H9 (cell line): ENCODE results near the gene MALRD1. TPM values are rescaled to one million over a fixed set of nuclear protein-coding genes. Genes with fewer than 3 reads are reported as not detected.

Source experiments
- DNase-seq: peaks from one replicate; pipeline ENCODE4 v3.0.0-alpha.2; 2017
- H2AFZ ChIP-seq: one replicate; pipeline ENCODE4 v1.6.1; 2013; ENCODE audit warnings: mild to moderate bottlenecking, low read length, control low read depth, moderate library complexity
- H2AK5ac ChIP-seq: 2 replicates; pipeline ENCODE4 v1.6.1; 2013; ENCODE audit warnings: low read length, control low read depth, mixed read lengths; ENCODE audit not compliant: insufficient read length
- H2BK120ac ChIP-seq: one replicate; pipeline ENCODE4 v1.6.1; 2013; ENCODE audit warnings: low read depth, mild to moderate bottlenecking, low read length, control low read depth, inconsistent platforms; ENCODE audit not compliant: poor library complexity, severe bottlenecking
- H2BK12ac ChIP-seq: 2 replicates; pipeline ENCODE4 v1.6.1; 2013; ENCODE audit warnings: low read length, control low read depth, mixed read lengths, low read depth; ENCODE audit not compliant: insufficient read length
- H2BK15ac ChIP-seq: 2 replicates; pipeline ENCODE4 v1.6.1; 2013; ENCODE audit warnings: low read depth, low read length, control low read depth
- H2BK20ac ChIP-seq: one replicate; pipeline ENCODE4 v1.6.1; 2013; ENCODE audit warnings: low read depth, mild to moderate bottlenecking, low read length, control low read depth, inconsistent platforms; ENCODE audit not compliant: poor library complexity, severe bottlenecking
- H2BK5ac ChIP-seq: 2 replicates; pipeline ENCODE4 v1.6.1; 2013; ENCODE audit warnings: low read length, control low read depth, mixed read lengths; ENCODE audit not compliant: insufficient read length
- H3K14ac ChIP-seq: 2 replicates; pipeline ENCODE4 v1.6.1; 2013; ENCODE audit warnings: low read length, control low read depth; ENCODE audit not compliant: insufficient read depth
- H3K18ac ChIP-seq: 2 replicates; pipeline ENCODE4 v1.6.1; 2013; ENCODE audit warnings: low read depth, mild to moderate bottlenecking, mixed read lengths, low read length, control low read depth; ENCODE audit not compliant: insufficient read length
- H3K23ac ChIP-seq: 2 replicates; pipeline ENCODE4 v1.6.1; 2013; ENCODE audit warnings: low read length, control low read depth, mixed read lengths, low read depth; ENCODE audit not compliant: insufficient read length
- H3K23me2 ChIP-seq: 2 replicates; pipeline ENCODE4 v1.6.1; 2013; ENCODE audit warnings: low read depth, mild to moderate bottlenecking, mixed read lengths, low read length, control low read depth; ENCODE audit not compliant: insufficient read length, poor library complexity, severe bottlenecking
- H3K27ac ChIP-seq: 2 replicates; pipeline ENCODE4 v1.5.1; 2013; ENCODE audit warnings: low read length, control low read depth, mixed read lengths, low read depth; ENCODE audit not compliant: insufficient read length
- H3K27me3 ChIP-seq: 2 replicates; pipeline ENCODE4 v1.6.1; 2013; ENCODE audit warnings: low read length, control low read depth, inconsistent platforms; ENCODE audit not compliant: insufficient read depth
- H3K4ac ChIP-seq: 2 replicates; pipeline ENCODE4 v1.6.1; 2013; ENCODE audit warnings: low read depth, mild to moderate bottlenecking, control low read depth, inconsistent platforms, low read length, moderate library complexity
- H3K4me1 ChIP-seq: 2 replicates; pipeline ENCODE4 v1.6.1; 2013; ENCODE audit warnings: low read length, control low read depth, inconsistent platforms; ENCODE audit not compliant: insufficient read depth
- H3K4me2 ChIP-seq: 2 replicates; pipeline ENCODE4 v1.6.1; 2013; ENCODE audit warnings: low read length, control low read depth, mixed read lengths; ENCODE audit not compliant: insufficient read length, insufficient read depth
- H3K56ac ChIP-seq: 2 replicates; pipeline ENCODE4 v1.6.1; 2013; ENCODE audit warnings: low read depth, mild to moderate bottlenecking, mixed read lengths, low read length, control low read depth; ENCODE audit not compliant: insufficient read length
- H3K79me1 ChIP-seq: 2 replicates; pipeline ENCODE4 v1.6.1; 2013; ENCODE audit warnings: low read depth, mild to moderate bottlenecking, moderate library complexity, low read length, control low read depth, inconsistent platforms; ENCODE audit not compliant: insufficient read depth, poor library complexity, severe bottlenecking
- H3K79me2 ChIP-seq: 2 replicates; pipeline ENCODE4 v1.6.1; 2013; ENCODE audit warnings: low read length, control low read depth, inconsistent platforms; ENCODE audit not compliant: insufficient read depth
- H3K9ac ChIP-seq: 2 replicates; pipeline ENCODE4 v1.6.1; 2013; ENCODE audit warnings: low read length, control low read depth, mixed read lengths; ENCODE audit not compliant: insufficient read length; ENCODE audit errors: extremely low read depth
- H3K9me3 ChIP-seq: one replicate; pipeline ENCODE4 v1.6.1; 2013; ENCODE audit warnings: low read depth, low read length, inconsistent platforms; ENCODE audit not compliant: control insufficient read depth
- H3T11ph ChIP-seq: one replicate; pipeline ENCODE4 v1.6.1; 2013; ENCODE audit warnings: mild to moderate bottlenecking, low read length, control low read depth, inconsistent platforms
- H4K20me1 ChIP-seq: one replicate; pipeline ENCODE4 v1.6.1; 2013; ENCODE audit not compliant: control insufficient read depth, insufficient read length, insufficient read depth
- H4K5ac ChIP-seq: 2 replicates; pipeline ENCODE4 v1.6.1; 2013; ENCODE audit warnings: low read depth, mild to moderate bottlenecking, mixed read lengths, low read length, control low read depth; ENCODE audit not compliant: insufficient read length
- H4K8ac ChIP-seq: replicated peaks from 2 replicates; pipeline ENCODE4 v1.6.1; 2013; ENCODE audit warnings: low read length, control low read depth, mixed read lengths, low read depth; ENCODE audit not compliant: insufficient read length
- H4K91ac ChIP-seq: 2 replicates; pipeline ENCODE4 v1.6.1; 2013; ENCODE audit warnings: low read depth, mild to moderate bottlenecking, moderate library complexity, mixed read lengths, low read length, control low read depth; ENCODE audit not compliant: insufficient read length
- H3K27ac Mint-ChIP-seq, 3 experiments: 2 replicates in 2 of 3; 3 replicates in 1 of 3; pipeline ENCODE4 v1.8.0; 2020 to 2021; ENCODE audit warnings: mixed read lengths in 3 of 3, mild to moderate bottlenecking in 1 of 3, moderate library complexity in 1 of 3
- H3K27me3 Mint-ChIP-seq: 2 replicates; pipeline ENCODE4 v1.8.0; 2021; ENCODE audit warnings: low read depth, mild to moderate bottlenecking, moderate library complexity, mixed read lengths
- H3K36me3 Mint-ChIP-seq, 3 experiments: 2 replicates in 2 of 3; 3 replicates in 1 of 3; pipeline ENCODE4 v1.8.0; 2020 to 2021; ENCODE audit warnings: low read depth in 3 of 3, mixed read lengths in 3 of 3; ENCODE audit not compliant: insufficient read depth in 1 of 3
- H3K4me1 Mint-ChIP-seq, 2 experiments: 2 replicates each; pipeline ENCODE4 v1.8.0; 2020; ENCODE audit warnings: mixed read lengths in 2 of 2
- H3K4me3 Mint-ChIP-seq, 2 experiments: 2 replicates in 1 of 2; 3 replicates in 1 of 2; pipeline ENCODE4 v1.8.0; 2020 to 2021; ENCODE audit warnings: mild to moderate bottlenecking in 2 of 2, mixed read lengths in 2 of 2, moderate library complexity in 1 of 2
- H3K9me3 Mint-ChIP-seq, 2 experiments: 2 replicates in 1 of 2; 3 replicates in 1 of 2; pipeline ENCODE4 v1.8.0; 2020; ENCODE audit warnings: mild to moderate bottlenecking in 2 of 2, mixed read lengths in 2 of 2, moderate library complexity in 1 of 2
- WGBS: extraction: QIAGEN DNeasy Blood & Tissue Kit; methylation state at CpG from one replicate; pipeline ENCODE4 v1.1.7; 2013; ENCODE audit warnings: missing lambda C conversion rate, low lambda C conversion rate, mixed read lengths; ENCODE audit not compliant: insufficient read length; ENCODE audit errors: extremely low coverage; 5-methylcytosine and 5-hydroxymethylcytosine counted together
- total RNA-seq: library from RNA; stranded (reverse); gene quantifications from 2 replicates; pipeline ENCODE4 v1.2.1, GENCODE V29; 2021
- TF ChIP-seq, protein P1 (sequence below): fragments of 200-600 bp; sonication (generic); conservative IDR thresholded peaks from 3 replicates; pipeline ENCODE4 v1.8.0; 2021; ENCODE audit warnings: antibody characterized with exemption, mild to moderate bottlenecking

The MALRD1 gene
- total RNA-seq, 1 experiment from 2014 or later: 0.20 TPM

DNA sequence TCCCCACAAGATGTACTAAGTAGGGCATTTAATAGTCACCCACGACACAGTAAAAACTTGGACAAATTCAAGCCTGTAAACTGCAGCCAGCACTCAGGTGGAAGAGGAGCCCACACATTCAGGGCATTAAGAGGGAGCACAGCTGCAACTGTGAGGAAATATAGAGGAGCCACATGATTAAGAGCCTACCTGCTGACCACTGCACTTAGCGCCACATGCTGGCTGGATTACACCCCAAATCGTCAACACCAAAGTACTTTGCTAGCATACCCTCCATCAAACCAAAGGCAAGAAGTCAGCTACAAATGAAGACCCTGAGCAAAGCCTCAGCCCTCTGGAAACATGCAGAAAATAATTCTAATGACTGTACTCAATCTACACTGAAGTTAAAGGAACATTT, 445.3 kb downstream of the MALRD1 start:
- Histone ChIP-seq H3K79me1 (no peaks in the 10 kb centered on the region), H2AFZ (no peak overlapping the region), H3K27ac (no peak overlapping the region), H3K79me2 (no peaks in the 10 kb centered on the region), H3K14ac (no peak overlapping the region), H4K5ac (no peak overlapping the region), H2AK5ac (no peak overlapping the region), H3K9me3 (no peaks in the 10 kb centered on the region), H4K20me1 (no peaks in the 10 kb centered on the region), H2BK120ac (no peak overlapping the region), H3K4ac (no peak overlapping the region), H2BK12ac (no peak overlapping the region), H2BK5ac (no peak overlapping the region), H3K23ac (no peak overlapping the region), H3K56ac (no peak overlapping the region), H3K4me2 (no peak overlapping the region), H2BK15ac (no peak overlapping the region), H3K9ac (no peak overlapping the region), H3K23me2 (no peaks in the 10 kb centered on the region), H3K4me1 (no peaks in the 10 kb centered on the region; the same call in 1 of the 2 replicates), H2BK20ac (no peak overlapping the region), H4K8ac (no peak overlapping the region), H4K91ac (no peak overlapping the region), H3T11ph (no peak overlapping the region), H3K18ac (no peak overlapping the region), H3K27me3 (no peaks in the 10 kb centered on the region)
- peaks cover 0 to 17% (median 7%) of the 10 kb centered on the region in 3 experiments; a peak in 3 of 7 replicates for H3K36me3 Mint-ChIP-seq
- TF ChIP-seq, protein P1, sequence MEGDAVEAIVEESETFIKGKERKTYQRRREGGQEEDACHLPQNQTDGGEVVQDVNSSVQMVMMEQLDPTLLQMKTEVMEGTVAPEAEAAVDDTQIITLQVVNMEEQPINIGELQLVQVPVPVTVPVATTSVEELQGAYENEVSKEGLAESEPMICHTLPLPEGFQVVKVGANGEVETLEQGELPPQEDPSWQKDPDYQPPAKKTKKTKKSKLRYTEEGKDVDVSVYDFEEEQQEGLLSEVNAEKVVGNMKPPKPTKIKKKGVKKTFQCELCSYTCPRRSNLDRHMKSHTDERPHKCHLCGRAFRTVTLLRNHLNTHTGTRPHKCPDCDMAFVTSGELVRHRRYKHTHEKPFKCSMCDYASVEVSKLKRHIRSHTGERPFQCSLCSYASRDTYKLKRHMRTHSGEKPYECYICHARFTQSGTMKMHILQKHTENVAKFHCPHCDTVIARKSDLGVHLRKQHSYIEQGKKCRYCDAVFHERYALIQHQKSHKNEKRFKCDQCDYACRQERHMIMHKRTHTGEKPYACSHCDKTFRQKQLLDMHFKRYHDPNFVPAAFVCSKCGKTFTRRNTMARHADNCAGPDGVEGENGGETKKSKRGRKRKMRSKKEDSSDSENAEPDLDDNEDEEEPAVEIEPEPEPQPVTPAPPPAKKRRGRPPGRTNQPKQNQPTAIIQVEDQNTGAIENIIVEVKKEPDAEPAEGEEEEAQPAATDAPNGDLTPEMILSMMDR: peak; percentile 17; the same call in 1 of the 3 replicates
- peaks cover 4 to 6% of the 10 kb centered on the region in 2 experiments; a peak in 4 of 5 replicates for H3K9me3 Mint-ChIP-seq
- H3K27me3 Mint-ChIP-seq: no peaks in the 10 kb centered on the region
- DNase-seq: peak; percentile 39
- no CpG with 5 or more reads among the region's 3 CpGs for WGBS
- H3K4me1 Mint-ChIP-seq: peaks cover 22% of the 10 kb centered on the region in 2 experiments
- no peak overlapping the region; a peak in 1 of 7 replicates for H3K27ac Mint-ChIP-seq
- no peak overlapping the region for H3K4me3 Mint-ChIP-seq
